OCI-LY1 (cell line): ENCODE results near the gene TAAR5.

Experiments used
- EZH2 ChIP-seq: fragments of 200-600 bp; sonication (generic), shearing (Covaris generic); IDR thresholded peaks from 2 replicates; pipeline ENCODE4 v1.8.0; 2017; ENCODE audit warnings: borderline replicate concordance, mixed run types, mild to moderate bottlenecking, antibody characterized with exemption, low read length, moderate library complexity, mixed read lengths
- TF ChIP-seq, protein P1 (sequence below): fragments of 200-600 bp; sonication (generic), shearing (Covaris generic); IDR thresholded peaks from 2 replicates; pipeline ENCODE4 v1.5.1; 2017; ENCODE audit warnings: mild to moderate bottlenecking, antibody characterized with exemption, low read length, moderate library complexity, mixed read lengths

DNA sequence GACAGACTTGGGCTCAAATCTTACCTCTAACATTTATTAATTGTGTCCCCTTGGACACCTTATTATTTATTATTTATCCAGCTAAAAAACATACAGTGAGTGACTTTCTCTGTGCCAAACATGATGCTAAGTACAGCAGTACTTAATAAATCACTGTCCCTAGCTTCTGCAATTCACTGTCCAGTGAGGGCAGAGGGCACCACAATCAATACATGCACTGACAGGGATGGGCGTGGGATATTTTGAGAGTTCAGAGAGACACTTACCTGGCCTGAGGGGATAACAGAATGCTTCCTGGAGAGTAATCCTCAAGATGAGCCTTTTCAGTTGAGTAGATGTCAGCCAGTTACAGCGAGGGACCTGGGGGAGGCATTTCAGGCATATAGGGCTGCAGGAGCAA is 43.8 kb upstream of the TAAR5 start:
- TF ChIP-seq, protein P1, sequence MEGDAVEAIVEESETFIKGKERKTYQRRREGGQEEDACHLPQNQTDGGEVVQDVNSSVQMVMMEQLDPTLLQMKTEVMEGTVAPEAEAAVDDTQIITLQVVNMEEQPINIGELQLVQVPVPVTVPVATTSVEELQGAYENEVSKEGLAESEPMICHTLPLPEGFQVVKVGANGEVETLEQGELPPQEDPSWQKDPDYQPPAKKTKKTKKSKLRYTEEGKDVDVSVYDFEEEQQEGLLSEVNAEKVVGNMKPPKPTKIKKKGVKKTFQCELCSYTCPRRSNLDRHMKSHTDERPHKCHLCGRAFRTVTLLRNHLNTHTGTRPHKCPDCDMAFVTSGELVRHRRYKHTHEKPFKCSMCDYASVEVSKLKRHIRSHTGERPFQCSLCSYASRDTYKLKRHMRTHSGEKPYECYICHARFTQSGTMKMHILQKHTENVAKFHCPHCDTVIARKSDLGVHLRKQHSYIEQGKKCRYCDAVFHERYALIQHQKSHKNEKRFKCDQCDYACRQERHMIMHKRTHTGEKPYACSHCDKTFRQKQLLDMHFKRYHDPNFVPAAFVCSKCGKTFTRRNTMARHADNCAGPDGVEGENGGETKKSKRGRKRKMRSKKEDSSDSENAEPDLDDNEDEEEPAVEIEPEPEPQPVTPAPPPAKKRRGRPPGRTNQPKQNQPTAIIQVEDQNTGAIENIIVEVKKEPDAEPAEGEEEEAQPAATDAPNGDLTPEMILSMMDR, result no peak
- no peak for TF ChIP-seq EZH2
